H1 (cell line): ENCODE measurements around the gene SERGEF. TPM values are rescaled to one million over a fixed set of nuclear protein-coding genes. Genes with fewer than 3 reads are reported as not detected.

Source experiments
- CTCF ChIP-seq, 3 experiments: IDR thresholded peaks; 1 replicate in 2 of 3; 2 replicates in 1 of 3; pipeline versions ENCODE4 v1.5.1 to v1.6.1; 2011; ENCODE audit warnings: low read length in 3 of 3, mild to moderate bottlenecking in 3 of 3, inconsistent platforms in 2 of 3, low read depth in 1 of 3, moderate library complexity in 1 of 3; ENCODE audit not compliant: insufficient read depth in 1 of 3; ENCODE audit errors: control extremely low read depth in 1 of 3
- JUN ChIP-seq: IDR thresholded peaks from 2 replicates; pipeline ENCODE4 v1.6.1; 2011; ENCODE audit warnings: low read depth, mild to moderate bottlenecking, improper control_type of control experiment, low read length
- MAFK ChIP-seq: IDR thresholded peaks from 2 replicates; pipeline ENCODE4 v1.6.1; 2012; ENCODE audit warnings: low read depth, mild to moderate bottlenecking, improper control_type of control experiment, low read length
- RAD21 ChIP-seq, 2 experiments: IDR thresholded peaks in 1 of 2; conservative IDR thresholded peaks in 1 of 2; 2 replicates each; pipeline ENCODE4 v1.6.1; 2011; ENCODE audit warnings: low read depth in 2 of 2, low read length in 2 of 2, improper control_type of control experiment in 1 of 2, inconsistent platforms in 1 of 2, mild to moderate bottlenecking in 1 of 2, moderate library complexity in 1 of 2
- polyA plus RNA-seq, 7 experiments: library from polyadenylated mRNA; depleted of rRNA in 3 of 7; stranded (reverse) in 5 of 7; unstranded in 2 of 7; fragments of >200 nt in 5 of 7; fragments of 200-250 nt in 2 of 7; gene quantifications; 1 replicate in 5 of 7; 2 replicates in 1 of 7; 4 replicates in 1 of 7; pipeline versions ENCODE4 v1.2.1 to v1.2.3, GENCODE V29; 2011 to 2013; ENCODE audit warnings: missing spikeins in 2 of 7, mixed read lengths in 2 of 7
- total RNA-seq: library from RNA; stranded (reverse); fragmentation: NEBNext Ultra II Directional; extraction: Animal tissue kit (Norgen Biotek cat#: 25700); gene quantifications from 2 replicates; pipeline ENCODE4 v1.2.1, GENCODE V29; 2021

Gene SERGEF
- total and polyA plus RNA-seq, 2 of the 8 experiments (the other 6 are each of a cell fraction or from before 2014, with no cell fraction given): 16.6 to 28.8 TPM

- TF ChIP-seq CTCF (IDR thresholded peaks at IDR 0.05; ENCODE audit: control extremely low read depth in 1 of 3, insufficient read depth in 1 of 3, low read depth in 1 of 3, low read length in 3 of 3) (peak in 2 of 3 experiments; percentile 39 to 42; a peak in 3 of 4 replicates), RAD21 (IDR thresholded peaks at IDR 0.05 in 1 of 2, conservative IDR thresholded peaks at IDR 0.05 in 1 of 2; ENCODE audit: low read depth in 2 of 2, low read length in 2 of 2) (peak; percentile 25 to 32; a peak in 3 of 4 replicates), MAFK (no peak), JUN (no peak)
Observed at GRCh38 chr11:17932472-17932871, 80.4 kb downstream of the SERGEF start (continued).
